ENCODE data around the gene IGFLR1.

DNA sequence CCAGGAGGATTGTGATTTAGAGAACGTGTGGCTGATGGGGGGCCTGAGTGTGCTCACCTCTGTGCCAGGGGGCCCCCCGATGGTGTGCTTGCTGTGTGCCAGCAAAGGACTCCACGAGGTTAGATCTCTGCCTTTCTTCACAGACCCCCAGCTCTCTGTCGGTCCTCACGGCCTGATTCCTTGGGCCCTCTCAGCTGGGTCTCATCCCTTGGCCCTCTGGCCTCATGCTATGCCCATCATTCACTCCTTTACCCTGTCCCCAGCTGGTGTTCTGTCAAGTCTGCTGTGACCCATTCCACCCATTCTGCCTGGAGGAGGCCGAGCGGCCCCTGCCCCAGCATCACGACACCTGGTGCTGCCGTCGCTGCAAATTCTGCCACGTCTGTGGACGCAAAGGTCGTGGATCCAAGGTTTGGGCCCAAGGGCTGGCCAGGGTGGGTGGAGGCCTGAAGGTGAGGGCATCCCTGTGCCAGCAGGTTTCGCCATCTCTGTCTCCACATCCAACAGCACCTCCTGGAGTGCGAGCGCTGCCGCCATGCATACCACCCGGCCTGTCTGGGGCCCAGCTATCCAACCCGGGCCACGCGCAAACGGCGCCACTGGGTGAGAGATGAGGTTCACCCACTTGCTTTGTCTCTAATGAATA, 16.9 kb downstream of the IGFLR1 start:
- TF ChIP-seq, protein P1, sequence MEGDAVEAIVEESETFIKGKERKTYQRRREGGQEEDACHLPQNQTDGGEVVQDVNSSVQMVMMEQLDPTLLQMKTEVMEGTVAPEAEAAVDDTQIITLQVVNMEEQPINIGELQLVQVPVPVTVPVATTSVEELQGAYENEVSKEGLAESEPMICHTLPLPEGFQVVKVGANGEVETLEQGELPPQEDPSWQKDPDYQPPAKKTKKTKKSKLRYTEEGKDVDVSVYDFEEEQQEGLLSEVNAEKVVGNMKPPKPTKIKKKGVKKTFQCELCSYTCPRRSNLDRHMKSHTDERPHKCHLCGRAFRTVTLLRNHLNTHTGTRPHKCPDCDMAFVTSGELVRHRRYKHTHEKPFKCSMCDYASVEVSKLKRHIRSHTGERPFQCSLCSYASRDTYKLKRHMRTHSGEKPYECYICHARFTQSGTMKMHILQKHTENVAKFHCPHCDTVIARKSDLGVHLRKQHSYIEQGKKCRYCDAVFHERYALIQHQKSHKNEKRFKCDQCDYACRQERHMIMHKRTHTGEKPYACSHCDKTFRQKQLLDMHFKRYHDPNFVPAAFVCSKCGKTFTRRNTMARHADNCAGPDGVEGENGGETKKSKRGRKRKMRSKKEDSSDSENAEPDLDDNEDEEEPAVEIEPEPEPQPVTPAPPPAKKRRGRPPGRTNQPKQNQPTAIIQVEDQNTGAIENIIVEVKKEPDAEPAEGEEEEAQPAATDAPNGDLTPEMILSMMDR (IDR thresholded peaks at IDR 0.05): no peak
- TF ChIP-seq POLR2A (IDR thresholded peaks at IDR 0.05): no peak

Data from esophagus squamous epithelium (tissue), 4 donors.